GM19455 (cell line): ENCODE results near the gene SLC35A5.

ENCODE experiments used
- ATAC-seq: cut with Tn5 transposase; IDR thresholded peaks from one replicate; pipeline ENCODE4 v1.9.1; 2021; ENCODE audit not compliant: unreplicated experiment

Gene SLC35A5

DNA sequence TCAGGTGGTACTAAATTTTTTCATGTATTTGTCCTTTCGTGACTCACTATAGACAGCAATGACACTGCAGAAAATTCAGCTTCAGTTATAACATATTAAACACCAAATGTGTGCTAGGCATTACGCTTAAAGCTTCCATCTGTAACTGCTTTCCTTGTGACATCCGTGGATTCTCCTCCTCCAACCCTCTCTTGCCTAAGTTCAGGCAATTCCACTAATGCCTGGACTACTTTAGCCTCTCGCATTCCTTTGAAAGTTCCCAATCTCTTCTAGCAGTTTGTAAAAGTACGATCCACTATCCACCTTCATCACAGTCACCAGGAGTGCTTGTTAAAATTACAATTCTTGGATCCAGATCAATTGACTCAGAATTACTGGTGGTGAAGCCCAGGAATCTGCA lies 61.4 kb downstream of the SLC35A5 start:
- ATAC-seq = no peak

DNA sequence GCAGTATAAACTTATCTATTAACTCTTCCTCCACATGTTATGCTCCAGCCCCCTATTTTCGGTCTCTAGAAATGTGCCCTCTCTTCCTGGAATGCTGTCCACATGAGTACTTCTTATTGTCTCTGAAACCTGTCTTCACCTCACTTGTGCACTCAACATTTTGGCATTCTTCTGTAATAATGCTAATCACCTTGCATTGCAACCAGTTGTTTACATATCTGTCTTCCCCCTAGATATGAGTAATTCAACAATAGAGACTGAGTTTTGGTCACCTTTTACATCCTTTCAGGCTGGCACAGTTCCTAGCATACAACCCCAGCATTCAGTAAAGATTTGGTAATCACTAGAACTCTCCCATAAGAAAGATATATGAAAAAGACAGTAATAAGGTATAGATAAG lies 61.9 kb downstream of the SLC35A5 start:
- ATAC-seq = no peak

DNA sequence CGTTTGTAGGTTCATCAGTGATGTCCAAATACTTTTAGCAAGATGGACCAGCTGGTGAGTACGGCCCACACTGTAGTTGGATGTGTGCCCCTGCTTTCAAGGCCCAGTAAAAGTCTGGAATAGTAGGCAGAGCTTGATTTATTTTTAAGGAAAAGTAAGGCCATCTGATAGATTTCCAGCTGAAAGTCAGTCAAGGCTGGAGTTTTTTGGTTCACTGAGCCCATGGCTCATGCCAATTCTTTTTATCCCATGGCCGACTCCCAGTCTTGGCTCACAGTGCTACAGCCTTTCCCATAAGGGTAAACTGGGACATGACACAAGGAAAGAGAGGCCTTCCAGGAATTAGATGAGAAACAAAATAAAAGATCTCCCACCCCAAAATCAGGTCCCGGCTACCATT lies 65.6 kb downstream of the SLC35A5 start:
- no peak for ATAC-seq

DNA sequence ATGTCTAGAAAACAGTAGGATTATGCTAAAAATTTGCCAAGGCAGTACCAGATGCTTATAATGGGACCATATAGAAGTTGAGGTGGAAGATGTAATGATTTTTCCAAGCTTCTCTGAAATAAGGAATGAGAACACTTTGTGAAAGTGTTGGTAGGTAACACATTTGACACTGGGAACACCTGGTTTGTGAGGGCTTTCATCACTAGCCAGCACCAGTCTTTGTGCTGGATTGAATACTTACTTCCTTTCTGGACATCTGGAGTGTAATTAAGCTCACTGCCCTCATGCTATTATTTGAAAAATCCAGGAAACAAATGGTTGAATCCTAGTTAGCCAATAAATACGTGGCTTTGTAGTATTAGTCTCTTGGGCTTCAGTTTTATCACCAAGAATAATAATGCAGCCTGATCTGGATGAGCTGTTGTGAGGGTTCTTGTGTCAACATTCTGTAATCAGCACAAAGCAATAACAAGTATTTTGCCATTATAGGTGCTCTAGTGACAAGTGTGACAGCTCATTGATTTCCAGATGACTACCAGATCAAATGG lies 66.1 kb downstream of the SLC35A5 start:
- ATAC-seq = no peak

DNA sequence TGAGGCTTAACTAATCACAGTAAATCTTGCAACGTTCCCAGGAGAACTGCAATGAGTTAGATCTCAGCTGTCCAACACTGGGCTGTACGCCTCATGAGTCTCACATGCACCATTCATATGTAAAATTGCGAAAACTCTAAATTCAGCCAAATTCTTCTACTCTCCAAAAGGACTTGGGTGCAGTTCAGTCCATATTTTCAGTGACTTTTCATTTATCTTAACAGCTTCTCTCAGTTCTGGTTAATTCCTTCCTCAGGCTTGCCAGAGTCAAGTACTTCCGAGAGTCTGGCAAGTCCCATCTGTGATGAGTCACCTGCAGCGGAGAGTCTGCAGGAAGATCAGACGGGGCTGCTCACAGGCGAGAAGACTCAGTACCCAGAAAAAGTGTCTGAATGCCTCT lies 67.6 kb downstream of the SLC35A5 start:
- ATAC-seq = no peak

DNA sequence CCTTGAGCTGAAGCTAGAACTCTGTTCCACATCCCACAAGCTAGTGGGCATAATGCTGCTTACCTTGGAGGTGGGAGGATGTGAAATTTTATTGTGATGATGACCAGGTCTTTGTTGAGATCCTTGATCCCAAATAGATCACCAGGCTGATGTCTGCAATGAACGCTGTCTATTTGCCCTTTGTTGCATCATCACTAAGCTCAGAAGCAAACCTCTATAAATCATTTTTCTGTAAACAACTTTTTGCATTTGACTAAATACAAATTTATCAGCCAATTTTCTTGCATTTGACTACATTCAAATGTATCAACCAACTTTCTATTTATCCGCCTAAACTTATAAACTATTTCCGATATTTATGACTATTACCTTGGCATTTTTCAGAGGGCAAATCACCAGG lies 69.4 kb downstream of the SLC35A5 start:
- ATAC-seq = no peak

DNA sequence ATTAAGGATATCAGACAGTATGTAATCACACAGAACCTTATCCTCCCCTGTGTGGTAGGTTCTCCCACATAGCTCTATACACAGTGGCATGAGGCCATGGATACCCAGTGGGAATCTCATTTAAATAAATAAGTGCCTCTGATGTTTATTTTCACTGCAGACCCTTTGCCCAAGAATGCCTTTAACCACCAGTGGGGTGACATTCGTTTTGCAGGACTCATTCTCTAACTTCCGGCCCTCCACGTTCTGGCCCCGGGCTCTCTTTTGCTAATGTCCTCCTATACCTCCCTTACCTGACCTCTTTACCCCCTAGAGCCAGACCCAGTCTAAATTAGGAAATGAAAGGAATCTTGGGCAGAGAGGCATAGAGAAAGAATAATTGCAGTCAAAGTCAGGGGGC lies 70.8 kb downstream of the SLC35A5 start:
- no peak for ATAC-seq

DNA sequence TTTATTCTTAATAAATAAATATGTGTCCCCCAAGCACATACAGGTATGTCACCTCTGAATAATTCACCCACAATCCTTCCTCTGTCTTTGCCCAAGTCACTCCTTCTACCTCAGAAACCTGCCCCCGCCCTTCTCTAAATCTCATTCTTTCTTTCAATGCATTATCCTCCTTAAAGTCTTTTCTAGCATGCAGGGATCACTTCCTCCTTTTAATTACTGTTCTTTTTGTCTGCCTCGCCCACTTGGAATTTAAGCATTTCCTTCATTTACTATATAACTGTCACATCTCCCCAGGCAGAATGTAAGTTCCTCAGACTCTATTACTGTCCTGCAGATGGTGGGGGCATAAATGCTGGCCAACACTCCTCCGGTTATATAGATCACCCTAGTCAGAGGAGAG lies 71.3 kb downstream of the SLC35A5 start:
- ATAC-seq = no peak

DNA sequence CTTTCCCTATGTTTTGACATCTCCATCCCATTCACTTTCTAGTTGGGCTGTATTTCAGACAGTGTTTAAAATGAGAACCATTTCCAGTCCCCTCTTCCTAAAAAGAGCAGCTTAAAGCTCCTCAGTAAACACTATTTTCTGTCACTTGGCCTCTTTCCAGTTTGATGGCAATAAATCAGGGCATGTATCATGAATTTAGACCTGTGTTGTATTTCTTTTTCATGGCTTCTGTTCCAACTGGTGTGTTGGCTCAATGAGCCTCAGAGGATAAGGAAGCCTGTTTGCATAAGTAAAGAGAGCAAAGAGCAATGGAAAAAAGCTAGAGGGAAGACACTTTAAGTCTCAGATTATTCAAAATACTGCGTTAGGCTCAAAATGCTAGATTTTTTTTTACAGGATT lies 71.9 kb downstream of the SLC35A5 start:
- no peak for ATAC-seq

DNA sequence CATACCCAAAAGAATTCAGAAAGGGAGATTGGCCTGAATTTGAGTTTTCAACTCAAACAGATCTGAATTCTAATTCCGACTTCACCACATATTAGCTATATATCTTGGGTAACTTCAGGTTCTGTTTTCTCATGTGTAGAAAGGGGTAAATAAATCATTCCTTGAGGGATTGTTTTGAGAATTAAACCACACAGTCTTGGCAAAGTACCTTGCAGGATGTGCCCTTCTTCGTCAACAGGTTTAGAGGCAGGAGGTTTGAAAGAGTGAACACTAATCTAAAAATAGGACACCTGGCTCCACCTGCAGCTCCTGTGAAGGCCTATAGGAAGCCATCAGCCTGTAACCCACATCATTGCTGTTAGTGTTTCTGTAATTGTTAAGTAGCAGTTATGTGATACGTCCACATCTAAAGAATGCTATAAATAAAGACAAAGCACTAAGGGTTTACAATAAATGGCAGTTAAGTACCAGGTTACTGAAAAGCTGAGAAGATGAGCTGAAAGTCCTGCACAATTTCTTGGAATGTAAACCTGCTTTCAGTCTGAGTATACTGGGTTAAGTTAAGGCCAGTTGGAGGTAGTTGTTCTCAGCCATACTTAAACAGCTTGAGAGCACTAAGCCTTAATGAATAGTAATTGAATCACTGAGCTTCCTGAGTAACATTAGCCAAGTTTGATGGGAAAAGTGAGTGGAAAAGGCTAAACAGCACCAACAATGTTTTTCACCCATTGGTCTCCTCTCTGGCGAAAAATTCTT lies 73.1 kb downstream of the SLC35A5 start:
- no peak for ATAC-seq
